Astrocyte (in vitro differentiated cells and primary cell): ENCODE data around the gene SEC22B. TPM values are rescaled to one million over a fixed set of nuclear protein-coding genes. Genes with fewer than 3 reads are reported as not detected.
"Not testable (repeated sequence)": the region's sequence is repeated elsewhere in the genome, so short reads cannot be mapped to it uniquely, and the experiment has no call there.

ENCODE experiments used
- DNase-seq: peaks from one replicate; pipeline ENCODE4 v3.0.0-alpha.2; 2010; ENCODE audit warnings: low read depth
- FAIRE-seq: peaks from 2 replicates; lab custom pipeline; 2011; peaks lifted over from hg19 to GRCh38; lab: Jason Lieb, UNC
- H2AFZ ChIP-seq: 2 replicates; pipeline ENCODE4 v1.6.0; 2012; ENCODE audit warnings: low read depth, low read length, inconsistent platforms
- H3K27ac ChIP-seq: 2 replicates; pipeline ENCODE4 v1.5.1; 2011; ENCODE audit warnings: low read depth, low read length, inconsistent platforms
- H3K27me3 ChIP-seq: 2 replicates; pipeline ENCODE4 v1.6.0; 2011; ENCODE audit warnings: low read length, inconsistent platforms; ENCODE audit not compliant: insufficient read depth
- H3K36me3 ChIP-seq: 2 replicates; pipeline ENCODE4 v1.5.1; 2011; ENCODE audit warnings: low read length, inconsistent platforms; ENCODE audit not compliant: insufficient read depth
- H3K4me1 ChIP-seq: 2 replicates; pipeline ENCODE4 v1.5.1; 2011; ENCODE audit warnings: low read length, inconsistent platforms; ENCODE audit not compliant: insufficient read depth
- H3K4me2 ChIP-seq: 2 replicates; pipeline ENCODE4 v1.6.0; 2012; ENCODE audit warnings: low read length, inconsistent platforms
- H3K4me3 ChIP-seq: 2 replicates; pipeline ENCODE4 v1.5.1; 2011; ENCODE audit warnings: low read depth, mild to moderate bottlenecking, low read length, inconsistent platforms; ENCODE audit not compliant: insufficient read depth
- H3K79me2 ChIP-seq: 2 replicates; pipeline ENCODE4 v1.6.0; 2012; ENCODE audit warnings: mild to moderate bottlenecking, low read length, inconsistent platforms; ENCODE audit not compliant: insufficient read depth
- H3K9ac ChIP-seq: 2 replicates; pipeline ENCODE4 v1.6.0; 2012; ENCODE audit warnings: mild to moderate bottlenecking, low read length, inconsistent platforms
- H3K9me3 ChIP-seq: 2 replicates; pipeline ENCODE4 v1.5.1; 2012; ENCODE audit warnings: low read depth, mild to moderate bottlenecking, low read length, inconsistent platforms; ENCODE audit not compliant: insufficient read depth
- H4K20me1 ChIP-seq: 2 replicates; pipeline ENCODE4 v1.6.0; 2012; ENCODE audit warnings: low read length, inconsistent platforms; ENCODE audit not compliant: insufficient read depth
- H3K27ac Mint-ChIP-seq: one replicate; pipeline ENCODE4 v1.8.0; 2021; ENCODE audit warnings: mild to moderate bottlenecking, mixed read lengths; ENCODE audit not compliant: unreplicated experiment
- H3K27me3 Mint-ChIP-seq: one replicate; pipeline ENCODE4 v1.8.0; 2021; ENCODE audit warnings: low read depth, mixed read lengths; ENCODE audit not compliant: unreplicated experiment
- H3K36me3 Mint-ChIP-seq: one replicate; pipeline ENCODE4 v1.8.0; 2021; ENCODE audit warnings: low read depth, mixed read lengths; ENCODE audit not compliant: unreplicated experiment
- H3K4me1 Mint-ChIP-seq: one replicate; pipeline ENCODE4 v1.8.0; 2021; ENCODE audit warnings: low read depth, mixed read lengths; ENCODE audit not compliant: unreplicated experiment
- H3K4me3 Mint-ChIP-seq: one replicate; pipeline ENCODE4 v1.8.0; 2021; ENCODE audit warnings: mild to moderate bottlenecking, moderate library complexity, mixed read lengths; ENCODE audit not compliant: unreplicated experiment
- H3K9me3 Mint-ChIP-seq: one replicate; pipeline ENCODE4 v1.8.0; 2021; ENCODE audit warnings: mild to moderate bottlenecking, mixed read lengths; ENCODE audit not compliant: unreplicated experiment
- CTCF ChIP-seq: IDR thresholded peaks from 2 replicates; pipeline ENCODE4 v1.5.1; 2011; ENCODE audit warnings: low read depth, mild to moderate bottlenecking, inconsistent platforms, low read length, moderate library complexity; ENCODE audit not compliant: insufficient read depth
- total RNA-seq: library from RNA; stranded (reverse); gene quantifications from 2 replicates; pipeline ENCODE4 v1.2.1, GENCODE V29; 2021

SEC22B gene
- total RNA-seq, 1 donor from 2014 or later: 45.9 TPM

GRCh38 chr1:120145806-120146205, 30.5 kb downstream of the SEC22B start:
- not testable (repeated sequence) for H3K4me2 ChIP-seq, H3K9me3 Mint-ChIP-seq, H3K9ac ChIP-seq, H3K4me3 Mint-ChIP-seq, H2AFZ ChIP-seq, H3K36me3 ChIP-seq, H3K36me3 Mint-ChIP-seq, H3K27me3 Mint-ChIP-seq, FAIRE-seq, H3K79me2 ChIP-seq, H3K27ac Mint-ChIP-seq, H3K27ac ChIP-seq, H3K9me3 ChIP-seq, H4K20me1 ChIP-seq, H3K27me3 ChIP-seq, DNase-seq, H3K4me3 ChIP-seq
- H3K4me1 Mint-ChIP-seq: peaks cover 21% of the 10 kb centered on the region
- H3K4me1 ChIP-seq: peaks cover 18% of the 10 kb centered on the region
- TF ChIP-seq CTCF: peak; percentile 7

- H3K27ac ChIP-seq: peak overlapping the region; percentile 57
- peaks cover 22% of the 10 kb centered on the region for H3K4me1 Mint-ChIP-seq
- DNase-seq, H3K27me3 Mint-ChIP-seq, H3K36me3 ChIP-seq, H3K9me3 ChIP-seq, H3K9ac ChIP-seq, H3K9me3 Mint-ChIP-seq, H3K27me3 ChIP-seq, H2AFZ ChIP-seq, H3K4me3 ChIP-seq, H3K36me3 Mint-ChIP-seq, H4K20me1 ChIP-seq, H3K79me2 ChIP-seq, H3K4me3 Mint-ChIP-seq: not testable (repeated sequence)
- FAIRE-seq: peak; percentile 84
- H3K27ac Mint-ChIP-seq: peak overlapping the region; percentile 41
- H3K4me2 ChIP-seq: peak overlapping the region; percentile 15
- H3K4me1 ChIP-seq: peaks cover 18% of the 10 kb centered on the region
Measured at GRCh38 chr1:120144626-120145025, 31.7 kb downstream of the SEC22B start.

- not testable (repeated sequence) for H3K4me3 Mint-ChIP-seq, H3K27me3 Mint-ChIP-seq, H3K36me3 Mint-ChIP-seq, H3K4me3 ChIP-seq, H3K79me2 ChIP-seq, FAIRE-seq, H3K36me3 ChIP-seq, H2AFZ ChIP-seq, DNase-seq, H3K27me3 ChIP-seq, H4K20me1 ChIP-seq, H3K9me3 Mint-ChIP-seq, H3K9me3 ChIP-seq
- peak overlapping the region; percentile 50 for H3K9ac ChIP-seq
- H3K4me2 ChIP-seq: peak overlapping the region; percentile 52
- peak overlapping the region; percentile 57 for H3K27ac ChIP-seq
- Mint-ChIP-seq H3K4me1 (peaks cover 22% of the 10 kb centered on the region), H3K27ac (peak overlapping the region; percentile 86)
- peaks cover 18% of the 10 kb centered on the region for H3K4me1 ChIP-seq
Measured at GRCh38 chr1:120144169-120144568, 32.2 kb downstream of the SEC22B start.

- DNase-seq: peak; percentile 27
- not testable (repeated sequence) for H3K36me3 Mint-ChIP-seq, H4K20me1 ChIP-seq, H3K4me3 Mint-ChIP-seq, H3K27me3 Mint-ChIP-seq, H3K4me3 ChIP-seq, FAIRE-seq, H3K27me3 ChIP-seq, H3K36me3 ChIP-seq, H3K79me2 ChIP-seq, H3K9me3 Mint-ChIP-seq, H3K9me3 ChIP-seq, H2AFZ ChIP-seq
- H3K4me1 Mint-ChIP-seq: peaks cover 22% of the 10 kb centered on the region
- Histone ChIP-seq H3K27ac (peak overlapping the region; percentile 57), H3K9ac (peak overlapping the region; percentile 50), H3K4me2 (peak overlapping the region; percentile 52), H3K4me1 (peaks cover 18% of the 10 kb centered on the region)
- H3K27ac Mint-ChIP-seq: peak overlapping the region; percentile 86
Measured at GRCh38 chr1:120143334-120143733, 33.0 kb downstream of the SEC22B start.

GRCh38 chr1:120142512-120143263, 33.6 kb downstream of the SEC22B start:
- peak; percentile 81 for DNase-seq

More at GRCh38 chr1:120142512-120143263, 33.6 kb downstream of the SEC22B start:
- not testable (repeated sequence) for H2AFZ ChIP-seq, H3K4me3 ChIP-seq, H3K9me3 ChIP-seq, H3K36me3 Mint-ChIP-seq, H3K36me3 ChIP-seq, H3K79me2 ChIP-seq, H3K4me3 Mint-ChIP-seq, H3K27me3 Mint-ChIP-seq, H3K9me3 Mint-ChIP-seq, H3K27me3 ChIP-seq, H4K20me1 ChIP-seq
- peaks cover 22% of the 10 kb centered on the region for H3K4me1 Mint-ChIP-seq
- peak overlapping the region; percentile 84 for H3K27ac Mint-ChIP-seq
- peak; percentile 80 for FAIRE-seq
- H3K9ac ChIP-seq: peak overlapping the region; percentile 23
- H3K27ac ChIP-seq: peak overlapping the region; percentile 57
- H3K4me2 ChIP-seq: peak overlapping the region; percentile 57
- peaks cover 18% of the 10 kb centered on the region for H3K4me1 ChIP-seq
